NCI-H460 (cell line): Measurements from ENCODE around the gene MTFR2. TPM values are rescaled to one million over a fixed set of nuclear protein-coding genes. Genes with fewer than 3 reads are reported as not detected.

Experiments used
- DNase-seq: peaks from one replicate; pipeline ENCODE4 v3.0.0-alpha.2; 2016; ENCODE audit warnings: low read depth; ENCODE audit errors: extremely low read depth
- polyA plus RNA-seq: library from polyadenylated mRNA; depleted of rRNA; stranded (reverse); fragments of >200 nt; gene quantifications from 2 replicates; pipeline ENCODE4 v1.2.3, GENCODE V29; 2014; cell fraction: nucleus; rRNA removed
- total RNA-seq: library from RNA; depleted of rRNA; stranded (reverse); fragments of >200 nt; shearing (Covaris generic); gene quantifications from 2 replicates; pipeline ENCODE4 v1.2.3, GENCODE V29; 2014; rRNA removed

Gene MTFR2
- total RNA-seq: 5.7 and 6.0 TPM in 2 replicates
- polyA plus RNA-seq: 13.3 and 14.0 TPM in 2 replicates

- DNase-seq: peak; percentile 98
Observed at GRCh38 chr6:136249811-136250685, at the start of gene MTFR2. MTFR2 (minus strand) TSS chr6:136250311; CDS start chr6:136249099, 1,212 bp downstream.

- DNase-seq: no peak
Observed at GRCh38 chr6:136294621-136295020, 44.5 kb upstream of the MTFR2 start.

GRCh38 chr6:136290410-136291010 is 40.4 kb upstream of the MTFR2 start:
- DNase-seq: peak; percentile 61

GRCh38 chr6:136289579-136290409 is 39.7 kb upstream of the MTFR2 start, which contains the start of gene BCLAF1:
BCLAF1 (minus strand) TSS chr6:136289846; CDS start chr6:136279866, 9,980 bp downstream.
- peak; percentile 97 for DNase-seq

GRCh38 chr6:136289327-136289578 is 39.1 kb upstream of the MTFR2 start:
- DNase-seq: peak; percentile 82

- peak; percentile 53 for DNase-seq
Observed at GRCh38 chr6:136288566-136289326, 38.6 kb upstream of the MTFR2 start.

GRCh38 chr6:136284909-136285308 is 34.8 kb upstream of the MTFR2 start:
- DNase-seq: no peak

- DNase-seq: no peak
Observed at GRCh38 chr6:136282906-136283305, 32.8 kb upstream of the MTFR2 start.

GRCh38 chr6:136280032-136280609 is 30.0 kb upstream of the MTFR2 start:
- no peak for DNase-seq

GRCh38 chr6:136274062-136274461 is 24.0 kb upstream of the MTFR2 start:
- DNase-seq: no peak

- DNase-seq: no peak
Observed at GRCh38 chr6:136265101-136265500, 15.0 kb upstream of the MTFR2 start.

GRCh38 chr6:136262940-136263339 is 12.8 kb upstream of the MTFR2 start:
- DNase-seq: no peak

GRCh38 chr6:136254851-136255466 is 4.8 kb upstream of the MTFR2 start:
- DNase-seq: no peak

GRCh38 chr6:136253734-136254133 is 3.6 kb upstream of the MTFR2 start:
- no peak for DNase-seq

GRCh38 chr6:136252441-136252840 is 2.3 kb upstream of the MTFR2 start:
- DNase-seq: no peak

GRCh38 chr6:136251394-136251793 is 1.3 kb upstream of the MTFR2 start:
- no peak for DNase-seq

GRCh38 chr6:136250686-136251008 is 536 bp upstream of the MTFR2 start:
- DNase-seq: no peak

GRCh38 chr6:136249336-136249735 is 775 bp downstream of the MTFR2 start:
- DNase-seq: no peak

GRCh38 chr6:136244061-136244616 is 6.0 kb downstream of the MTFR2 start:
- no peak for DNase-seq
